ENCODE data around the gene MOB2.
A peak's percentile ranks its signal among the peaks of the same experiment; 100 is the strongest.

Gene MOB2

DNA sequence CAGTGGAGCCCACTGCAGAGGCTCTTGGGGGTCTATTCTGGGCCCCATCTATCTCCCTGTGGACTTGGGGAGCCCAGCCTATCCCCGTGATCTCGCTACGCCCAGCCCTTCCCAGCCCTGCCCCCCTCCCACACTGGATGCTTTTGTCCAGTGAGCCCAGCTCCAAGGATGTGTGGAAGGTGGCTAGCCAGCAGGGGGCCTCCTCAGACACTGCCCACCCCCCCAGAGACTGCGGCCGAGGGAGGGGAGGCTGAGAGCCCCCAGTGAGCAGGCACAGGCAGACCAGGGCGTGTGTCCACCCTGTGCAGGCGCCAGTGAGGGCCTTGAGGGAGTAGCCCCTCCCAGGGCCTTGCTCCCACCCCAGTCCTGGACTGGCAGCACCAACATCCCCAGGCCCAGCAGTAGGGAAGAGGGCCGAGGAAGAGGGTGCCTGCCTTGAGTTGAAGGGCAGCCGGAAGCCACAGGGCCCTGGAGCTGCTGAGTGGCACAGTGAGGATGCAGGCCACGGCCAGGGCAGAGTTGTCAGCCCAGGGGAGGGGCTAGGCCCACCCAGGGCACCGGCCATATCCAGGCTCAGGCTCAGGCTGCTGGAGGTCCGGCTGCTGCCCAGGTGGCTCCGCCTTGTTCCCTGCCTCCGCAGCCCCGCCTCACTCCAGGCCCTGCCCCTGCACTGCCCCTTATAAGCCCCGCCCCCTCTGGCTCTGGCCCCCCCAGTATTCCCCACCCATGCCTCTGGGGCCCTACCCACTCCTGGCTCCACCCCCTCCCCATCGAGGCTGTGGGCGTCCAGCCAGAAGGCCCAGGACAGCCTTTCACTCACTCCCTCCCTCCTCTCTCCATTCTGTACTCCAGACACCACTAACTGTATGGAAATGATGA is 28.0 kb downstream of the MOB2 start:
- CTCF ChIA-PET = no interaction called here
- DNase-seq (ENCODE audit: extremely low spot score) = no peak
- POLR2A ChIA-PET = no interaction called here
- TF ChIP-seq, protein P1, sequence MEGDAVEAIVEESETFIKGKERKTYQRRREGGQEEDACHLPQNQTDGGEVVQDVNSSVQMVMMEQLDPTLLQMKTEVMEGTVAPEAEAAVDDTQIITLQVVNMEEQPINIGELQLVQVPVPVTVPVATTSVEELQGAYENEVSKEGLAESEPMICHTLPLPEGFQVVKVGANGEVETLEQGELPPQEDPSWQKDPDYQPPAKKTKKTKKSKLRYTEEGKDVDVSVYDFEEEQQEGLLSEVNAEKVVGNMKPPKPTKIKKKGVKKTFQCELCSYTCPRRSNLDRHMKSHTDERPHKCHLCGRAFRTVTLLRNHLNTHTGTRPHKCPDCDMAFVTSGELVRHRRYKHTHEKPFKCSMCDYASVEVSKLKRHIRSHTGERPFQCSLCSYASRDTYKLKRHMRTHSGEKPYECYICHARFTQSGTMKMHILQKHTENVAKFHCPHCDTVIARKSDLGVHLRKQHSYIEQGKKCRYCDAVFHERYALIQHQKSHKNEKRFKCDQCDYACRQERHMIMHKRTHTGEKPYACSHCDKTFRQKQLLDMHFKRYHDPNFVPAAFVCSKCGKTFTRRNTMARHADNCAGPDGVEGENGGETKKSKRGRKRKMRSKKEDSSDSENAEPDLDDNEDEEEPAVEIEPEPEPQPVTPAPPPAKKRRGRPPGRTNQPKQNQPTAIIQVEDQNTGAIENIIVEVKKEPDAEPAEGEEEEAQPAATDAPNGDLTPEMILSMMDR (IDR thresholded peaks at IDR 0.05; ENCODE audit: control extremely low read depth, extremely low read depth, low read depth, missing control alignments) = peak; percentile 9

DNA sequence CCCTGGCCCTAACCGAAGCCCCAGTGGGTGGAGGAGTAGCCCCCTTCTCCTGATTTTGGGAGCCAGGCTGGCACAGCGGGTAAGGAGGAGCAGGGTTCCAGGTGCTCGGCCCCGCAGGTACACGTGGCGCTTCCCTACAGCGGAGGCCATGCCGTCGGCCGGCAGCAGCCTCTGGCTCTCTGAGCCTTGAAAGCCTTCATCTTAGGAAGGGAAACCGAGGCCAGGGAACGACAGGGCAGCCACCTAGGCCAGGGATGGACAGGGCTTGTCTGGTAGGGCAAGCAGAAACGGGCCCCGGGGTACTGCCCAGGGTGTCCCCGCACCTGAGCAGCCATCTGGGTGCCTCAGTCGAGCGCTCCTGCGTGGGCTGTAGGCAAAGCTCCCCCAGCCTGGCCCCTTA is 28.7 kb downstream of the MOB2 start:
- no peak for DNase-seq (ENCODE audit: extremely low spot score)
- TF ChIP-seq, protein P1 (IDR thresholded peaks at IDR 0.05; ENCODE audit: control extremely low read depth, extremely low read depth, low read depth, missing control alignments) = no peak
- CTCF ChIA-PET = no interaction called here
- POLR2A ChIA-PET = no interaction called here

GRCh38 chr11:1457326-1457680 is 29.3 kb downstream of the MOB2 start:
- CTCF ChIA-PET = interaction anchor here (1.1 kb wide), 1 partner anchor 116 kb away, joined by 3 read pairs; no protein-coding TSS in a partner anchor
- POLR2A ChIA-PET = no interaction called here

DNA sequence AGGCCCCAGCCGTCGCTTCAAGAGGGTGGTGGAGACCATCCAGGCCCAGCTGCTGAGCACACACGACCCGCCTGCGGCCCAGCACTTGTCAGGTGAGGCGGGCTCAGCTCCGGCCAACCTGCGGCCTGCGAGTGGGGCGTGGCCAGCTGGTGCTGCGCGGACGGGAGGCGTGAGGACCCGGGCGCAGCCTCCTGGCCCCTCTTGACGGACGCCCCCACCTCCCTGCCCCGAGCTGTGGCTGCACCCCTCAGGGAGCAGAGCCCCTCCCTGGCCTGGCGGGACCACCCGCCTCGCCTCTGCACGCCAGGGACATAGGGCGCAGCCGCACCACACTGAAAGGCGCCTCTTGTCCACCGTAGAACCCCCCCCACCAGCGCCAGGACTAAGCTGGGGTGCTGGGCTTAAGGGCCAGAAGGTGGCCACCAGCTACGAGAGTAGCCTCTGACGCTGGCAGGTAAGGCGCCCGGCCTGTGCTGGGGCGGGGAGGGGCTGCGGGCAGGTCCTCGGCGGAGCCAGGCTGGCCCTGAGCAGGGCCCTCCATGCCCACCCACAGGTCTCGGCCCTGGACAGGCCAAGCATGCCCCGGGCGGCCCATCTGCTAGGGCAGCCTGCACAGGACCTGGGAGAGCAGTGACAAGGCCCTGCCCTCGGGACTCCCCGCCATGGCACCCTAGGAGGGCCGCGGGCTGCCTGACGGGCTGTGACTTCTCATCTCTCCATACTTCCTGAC is 29.8 kb downstream of the MOB2 start:
- ChIA-PET POLR2A (no interaction called here), CTCF (interaction anchor here (1.0 to 1.1 kb wide), 2 partner anchors 117 to 118 kb away, joined by 3 to 4 read pairs; no protein-coding TSS in a partner anchor)
- no peak for DNase-seq (ENCODE audit: extremely low spot score)
- TF ChIP-seq, protein P1 (IDR thresholded peaks at IDR 0.05; ENCODE audit: control extremely low read depth, extremely low read depth, low read depth, missing control alignments) = no peak

More at GRCh38 chr11:1457326-1457680, 29.3 kb downstream of the MOB2 start:
- no peak for DNase-seq (ENCODE audit: extremely low spot score)
- TF ChIP-seq, protein P1 (IDR thresholded peaks at IDR 0.05; ENCODE audit: control extremely low read depth, extremely low read depth, low read depth, missing control alignments) = no peak

DNA sequence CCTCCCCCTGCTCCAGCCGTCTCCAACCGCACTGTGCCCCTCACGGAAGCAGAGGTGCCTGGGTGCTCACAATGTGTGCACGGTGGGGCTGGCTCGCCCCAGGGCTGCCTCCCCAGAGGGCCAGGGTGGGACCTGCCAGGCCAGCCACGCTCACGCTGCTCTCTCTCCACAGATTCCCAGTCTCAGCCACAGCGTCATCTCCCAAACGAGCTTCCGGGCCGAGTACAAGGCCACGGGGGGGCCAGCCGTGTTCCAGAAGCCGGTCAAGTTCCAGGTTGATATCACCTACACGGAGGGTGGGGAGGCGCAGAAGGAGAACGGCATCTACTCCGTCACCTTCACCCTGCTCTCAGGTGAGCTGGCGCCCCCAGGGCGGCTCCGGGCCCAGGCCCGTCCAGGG is 30.4 kb downstream of the MOB2 start:
- TF ChIP-seq, protein P1 (IDR thresholded peaks at IDR 0.05; ENCODE audit: control extremely low read depth, extremely low read depth, low read depth, missing control alignments) = no peak
- DNase-seq (ENCODE audit: extremely low spot score) = no peak
- ChIA-PET CTCF (interaction anchor here (1.0 to 1.1 kb wide), 2 partner anchors 118 to 119 kb away, joined by 3 to 4 read pairs; no protein-coding TSS in a partner anchor), POLR2A (no interaction called here)

GRCh38 chr11:1455763-1456060 is 30.9 kb downstream of the MOB2 start:
- POLR2A ChIA-PET = no interaction called here
- DNase-seq (ENCODE audit: extremely low spot score) = no peak
- CTCF ChIA-PET = interaction anchor here (1.0 to 1.5 kb wide), 2 partner anchors 59 to 119 kb away, joined by 3 to 4 read pairs; no protein-coding TSS in a partner anchor
- TF ChIP-seq, protein P1 (IDR thresholded peaks at IDR 0.05; ENCODE audit: control extremely low read depth, extremely low read depth, low read depth, missing control alignments) = no peak
